SU-DHL-6 (cell line): ENCODE data around the gene VWCE.

ENCODE experiments used
- H2AFZ ChIP-seq: fragments of 200-600 bp; sonication (generic); 2 replicates; pipeline ENCODE4 v1.6.1; 2014; ENCODE audit warnings: low read depth, mild to moderate bottlenecking, moderate library complexity, mixed read lengths, antibody characterized with exemption, low read length; ENCODE audit not compliant: severe bottlenecking
- H3F3A ChIP-seq: fragments of 200-600 bp; shearing (Covaris generic); 2 replicates; pipeline ENCODE4 v1.6.0; 2016; ENCODE audit warnings: antibody characterized with exemption, mild to moderate bottlenecking; ENCODE audit not compliant: insufficient read depth
- H3K27ac ChIP-seq: fragments of 200-600 bp; sonication (generic); 2 replicates; pipeline ENCODE4 v1.5.1; 2016; ENCODE audit warnings: low read depth, mild to moderate bottlenecking, low read length, moderate library complexity, mixed read lengths
- H3K27me3 ChIP-seq: fragments of 200-600 bp; sonication (generic), shearing (Covaris generic); 2 replicates; pipeline ENCODE4 v1.6.0; 2014; ENCODE audit warnings: mild to moderate bottlenecking, low read length
- H3K36me3 ChIP-seq: fragments of 200-600 bp; sonication (generic); 2 replicates; pipeline ENCODE4 v1.6.1; 2014; ENCODE audit warnings: mild to moderate bottlenecking, low read length, mixed read lengths
- H3K4me2 ChIP-seq: fragments of 300-600, 200-600 bp; shearing (Covaris generic), sonication (generic); 2 replicates; pipeline ENCODE4 v1.6.0; 2014; ENCODE audit warnings: low read length, low read depth, mild to moderate bottlenecking; ENCODE audit not compliant: poor library complexity, severe bottlenecking
- H3K4me3 ChIP-seq: fragments of 200-600 bp; sonication (generic); 2 replicates; pipeline ENCODE4 v1.5.1; 2014; ENCODE audit warnings: antibody characterized with exemption, low read length, mild to moderate bottlenecking, mixed read lengths; ENCODE audit not compliant: insufficient read depth, poor library complexity, severe bottlenecking
- H3K79me2 ChIP-seq: fragments of 200-600 bp; sonication (generic); 2 replicates; pipeline ENCODE4 v1.6.1; 2014; ENCODE audit warnings: mild to moderate bottlenecking, low read length, moderate library complexity; ENCODE audit not compliant: insufficient read depth
- H3K9ac ChIP-seq: fragments of 200-600 bp; sonication (generic); 2 replicates; pipeline ENCODE4 v1.7.0; 2014; ENCODE audit warnings: mild to moderate bottlenecking, low read length
- H3K9me2 ChIP-seq: fragments of 200-600 bp; sonication (generic); replicated peaks from 2 replicates; pipeline ENCODE4 v1.6.1; 2014; ENCODE audit warnings: low read length; ENCODE audit not compliant: insufficient read depth
- H3K9me3 ChIP-seq: fragments of 200-600 bp; sonication (generic); 2 replicates; pipeline ENCODE4 v1.6.1; 2014; ENCODE audit warnings: low read length, mixed read lengths; ENCODE audit not compliant: insufficient read depth
- H4K20me1 ChIP-seq: fragments of 200-600 bp; sonication (generic); 2 replicates; pipeline ENCODE4 v1.6.1; 2014; ENCODE audit warnings: low read depth, mild to moderate bottlenecking, antibody characterized with exemption, low read length, moderate library complexity, mixed read lengths
- EZH2phosphoT487 ChIP-seq: fragments of 200-600 bp; sonication (generic), shearing (Covaris generic); conservative IDR thresholded peaks from 2 replicates; pipeline ENCODE4 v1.6.1; 2018; ENCODE audit warnings: mild to moderate bottlenecking, antibody characterized with exemption, low read length, moderate library complexity, mixed read lengths
- TF ChIP-seq, protein P1 (sequence below): fragments of 200-600 bp; sonication (generic); IDR thresholded peaks from one replicate; pipeline ENCODE4 v1.5.1; 2017; ENCODE audit warnings: antibody characterized with exemption, mild to moderate bottlenecking, low read length, moderate library complexity; ENCODE audit not compliant: insufficient read depth, poor library complexity, severe bottlenecking

Gene VWCE

DNA sequence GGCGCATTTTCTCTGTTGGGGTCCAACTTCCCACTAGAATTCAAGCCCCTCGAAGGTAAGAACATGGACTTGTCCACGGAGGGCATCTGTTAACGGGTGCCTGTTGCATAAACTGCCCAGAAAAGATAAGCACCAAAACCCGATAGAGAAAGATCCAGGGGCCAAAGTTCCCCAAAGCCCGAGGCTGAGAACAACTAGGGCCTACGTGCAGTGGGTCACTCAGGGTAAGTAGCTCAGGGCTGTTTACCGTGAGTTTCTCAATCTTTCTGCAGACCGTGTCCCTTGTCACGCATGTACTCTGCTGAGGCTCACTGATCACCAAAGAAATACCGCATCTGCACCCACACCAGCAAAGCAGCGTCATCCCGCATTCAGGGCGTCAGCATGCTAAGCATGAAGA is 29.8 kb downstream of the VWCE start:
- no peak for TF ChIP-seq EZH2phosphoT487
- TF ChIP-seq, protein P1, sequence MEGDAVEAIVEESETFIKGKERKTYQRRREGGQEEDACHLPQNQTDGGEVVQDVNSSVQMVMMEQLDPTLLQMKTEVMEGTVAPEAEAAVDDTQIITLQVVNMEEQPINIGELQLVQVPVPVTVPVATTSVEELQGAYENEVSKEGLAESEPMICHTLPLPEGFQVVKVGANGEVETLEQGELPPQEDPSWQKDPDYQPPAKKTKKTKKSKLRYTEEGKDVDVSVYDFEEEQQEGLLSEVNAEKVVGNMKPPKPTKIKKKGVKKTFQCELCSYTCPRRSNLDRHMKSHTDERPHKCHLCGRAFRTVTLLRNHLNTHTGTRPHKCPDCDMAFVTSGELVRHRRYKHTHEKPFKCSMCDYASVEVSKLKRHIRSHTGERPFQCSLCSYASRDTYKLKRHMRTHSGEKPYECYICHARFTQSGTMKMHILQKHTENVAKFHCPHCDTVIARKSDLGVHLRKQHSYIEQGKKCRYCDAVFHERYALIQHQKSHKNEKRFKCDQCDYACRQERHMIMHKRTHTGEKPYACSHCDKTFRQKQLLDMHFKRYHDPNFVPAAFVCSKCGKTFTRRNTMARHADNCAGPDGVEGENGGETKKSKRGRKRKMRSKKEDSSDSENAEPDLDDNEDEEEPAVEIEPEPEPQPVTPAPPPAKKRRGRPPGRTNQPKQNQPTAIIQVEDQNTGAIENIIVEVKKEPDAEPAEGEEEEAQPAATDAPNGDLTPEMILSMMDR: no peak
- no peaks in the 10 kb centered on the region for H3K79me2 ChIP-seq

GRCh38 chr11:61264795-61265194 is 30.3 kb downstream of the VWCE start:
- H3K27me3 ChIP-seq: no peaks in the 10 kb centered on the region
- H4K20me1 ChIP-seq: no peaks in the 10 kb centered on the region
- no peaks in the 10 kb centered on the region for H3K9me2 ChIP-seq
- H3K4me3 ChIP-seq: no peak overlapping the region
- H3K79me2 ChIP-seq: no peaks in the 10 kb centered on the region
- H2AFZ ChIP-seq: no peak overlapping the region
- no peaks in the 10 kb centered on the region; the same call in 1 of the 2 replicates for H3K36me3 ChIP-seq
- H3K9me3 ChIP-seq: no peaks in the 10 kb centered on the region
- no peak overlapping the region for H3K9ac ChIP-seq
- H3K4me2 ChIP-seq: no peak overlapping the region
- H3K27ac ChIP-seq: no peak overlapping the region
- TF ChIP-seq EZH2phosphoT487: no peak
- TF ChIP-seq, protein P1: no peak
- no peaks in the 10 kb centered on the region for H3F3A ChIP-seq

More for the DNA sequence above, 29.8 kb downstream of the VWCE start:
- Histone ChIP-seq H3K9me2 (no peaks in the 10 kb centered on the region), H3F3A (no peaks in the 10 kb centered on the region), H3K27ac (no peak overlapping the region), H3K4me3 (no peak overlapping the region), H3K4me2 (no peak overlapping the region), H3K27me3 (no peaks in the 10 kb centered on the region), H3K9ac (no peak overlapping the region), H3K9me3 (no peaks in the 10 kb centered on the region), H2AFZ (no peak overlapping the region), H3K36me3 (no peaks in the 10 kb centered on the region; the same call in 1 of the 2 replicates), H4K20me1 (no peaks in the 10 kb centered on the region)

DNA sequence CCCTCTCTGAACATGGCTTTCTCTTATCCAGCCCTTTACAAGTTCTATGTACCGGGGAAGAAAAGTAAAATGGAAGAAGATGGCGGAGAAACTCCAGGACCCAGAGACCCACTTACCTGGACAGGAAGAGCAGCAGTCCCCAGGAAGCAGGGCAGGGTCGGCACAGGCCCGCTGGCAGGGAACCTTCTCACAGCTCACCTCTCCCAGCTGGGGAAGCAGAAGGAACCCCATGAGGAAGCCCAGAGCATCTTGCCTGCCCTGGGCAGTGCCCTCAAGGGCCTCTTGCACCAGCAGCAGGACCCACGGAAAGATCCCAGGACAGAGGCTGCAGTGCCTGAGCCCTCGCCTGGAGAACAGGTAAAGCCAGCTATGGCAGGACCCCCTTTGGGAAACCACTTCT is 30.7 kb downstream of the VWCE start:
- Histone ChIP-seq H3K9me3 (no peaks in the 10 kb centered on the region), H3K27ac (no peak overlapping the region), H3K4me2 (no peak overlapping the region), H3K36me3 (no peaks in the 10 kb centered on the region; the same call in 1 of the 2 replicates), H3K27me3 (no peaks in the 10 kb centered on the region), H3F3A (no peaks in the 10 kb centered on the region), H3K79me2 (no peaks in the 10 kb centered on the region), H4K20me1 (no peaks in the 10 kb centered on the region), H3K4me3 (no peak overlapping the region), H3K9me2 (no peaks in the 10 kb centered on the region), H2AFZ (no peak overlapping the region), H3K9ac (no peak overlapping the region)
- TF ChIP-seq EZH2phosphoT487: no peak

DNA sequence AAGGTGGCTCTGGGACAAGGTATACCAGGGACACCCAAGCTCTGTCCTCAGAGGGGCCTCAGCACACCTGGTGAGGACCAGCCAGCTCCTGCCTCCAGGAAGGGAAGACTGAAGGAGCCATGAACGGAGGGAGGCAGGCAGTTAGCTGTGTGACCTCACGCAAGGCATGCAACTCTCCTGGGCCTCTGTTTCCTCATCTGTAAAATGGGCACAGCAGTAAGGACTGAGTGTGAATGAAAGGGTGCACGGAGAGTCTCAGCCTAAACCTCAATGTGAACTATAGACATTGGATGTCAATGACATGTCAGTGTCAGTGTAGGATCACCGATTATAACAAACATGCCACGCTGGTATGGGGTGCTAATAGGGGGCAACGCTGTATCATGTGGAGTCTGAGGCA is 35.8 kb downstream of the VWCE start:
- Histone ChIP-seq H3K36me3 (no peaks in the 10 kb centered on the region; the same call in 1 of the 2 replicates), H3F3A (no peaks in the 10 kb centered on the region), H3K4me2 (no peak overlapping the region), H3K4me3 (no peak overlapping the region), H4K20me1 (no peaks in the 10 kb centered on the region), H3K9me3 (no peaks in the 10 kb centered on the region), H3K79me2 (no peaks in the 10 kb centered on the region), H2AFZ (no peak overlapping the region), H3K9ac (no peak overlapping the region), H3K27ac (no peak overlapping the region), H3K27me3 (no peaks in the 10 kb centered on the region), H3K9me2 (no peaks in the 10 kb centered on the region)
- TF ChIP-seq EZH2phosphoT487: no peak
- TF ChIP-seq, protein P1: no peak
